ENCODE measurements around the gene NINJ2.

- TF ChIP-seq CTCF (IDR thresholded peaks at IDR 0.05) (no peak), POLR2AphosphoS5 (IDR thresholded peaks at IDR 0.05) (no peak), POLR2A (IDR thresholded peaks at IDR 0.05) (no peak)
Observed at GRCh38 chr12:580813-581212, 82.4 kb downstream of the NINJ2 start.

Measured in gastroesophageal sphincter (tissue), 3 donors.